ENCODE data around the gene FBLN1. TPM values are rescaled to one million over a fixed set of nuclear protein-coding genes. Genes with fewer than 3 reads are reported as not detected.

The FBLN1 gene
- polyA plus RNA-seq, 3 donors = 0.03 to 0.17 TPM; not detected in 1

DNA sequence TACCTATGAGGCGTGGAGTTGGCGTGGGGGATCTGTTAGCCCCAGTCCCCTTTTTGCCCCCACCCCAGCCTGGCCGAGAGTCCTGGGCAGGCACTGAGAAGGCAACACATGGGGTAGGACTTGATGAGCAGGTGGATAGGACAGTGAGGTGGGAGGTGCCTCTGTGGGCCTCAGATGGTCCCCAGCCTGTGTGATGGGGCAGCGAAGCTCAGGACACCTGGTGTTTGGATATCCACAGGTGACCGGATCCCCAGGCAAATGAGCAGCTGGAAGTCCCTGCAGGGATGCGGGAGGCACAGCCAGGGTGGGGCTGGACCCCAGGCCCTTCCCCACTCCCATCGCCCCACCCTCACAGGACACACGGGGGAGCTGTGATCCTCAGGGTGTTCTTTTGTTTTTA lies 9.7 kb downstream of the FBLN1 start:
- H3K9me3 Mint-ChIP-seq = no peaks in the 10 kb centered on the region
- H3K36me3 ChIP-seq (replicated peaks in 1 of 2; ENCODE audit: control insufficient read depth in 1 of 2, insufficient read depth in 2 of 2, low read length in 2 of 2) = no peaks in the 10 kb centered on the region
- H2AFZ ChIP-seq (ENCODE audit: insufficient read depth, low read depth, low read length, poor library complexity, severe bottlenecking) = no peak overlapping the region
- no peak overlapping the region for H3K4me3 ChIP-seq (replicated peaks in 1 of 3; ENCODE audit: low read depth in 2 of 3, low read length in 3 of 3)
- no peak overlapping the region for H3K27ac ChIP-seq (ENCODE audit: low read depth in 1 of 2, low read length in 2 of 2)
- H3K27me3 Mint-ChIP-seq (ENCODE audit: low read depth in 3 of 3) = peaks cover 10 to 13% (median 11%) of the 10 kb centered on the region in 3 donors
- H3K4me2 ChIP-seq (replicated peaks; ENCODE audit: extremely low read depth, low read length, poor library complexity, severe bottlenecking) = no peak overlapping the region
- H3K9ac ChIP-seq (ENCODE audit: insufficient read depth, low read length, poor library complexity, severe bottlenecking) = no peak overlapping the region
- no peak overlapping the region for H3K4me3 Mint-ChIP-seq
- H3K27me3 ChIP-seq (ENCODE audit: control insufficient read depth in 2 of 2, insufficient read depth in 2 of 2, low read length in 2 of 2) = no peaks in the 10 kb centered on the region
- no peak for DNase-seq
- H3K4me1 ChIP-seq (ENCODE audit: control insufficient read depth in 1 of 2, insufficient read depth in 2 of 2, low read length in 2 of 2) = no peaks in the 10 kb centered on the region
- no peaks in the 10 kb centered on the region for H3K9me3 ChIP-seq (replicated peaks in 1 of 2; ENCODE audit: control insufficient read depth in 1 of 2, insufficient read depth in 1 of 2, low read length in 2 of 2)
- H3K79me2 ChIP-seq (ENCODE audit: insufficient read depth, low read length) = no peaks in the 10 kb centered on the region
- H4K20me1 ChIP-seq (ENCODE audit: insufficient read depth, low read length) = no peaks in the 10 kb centered on the region
- no peaks in the 10 kb centered on the region for H3K4me1 Mint-ChIP-seq
- H3K27ac Mint-ChIP-seq = no peak overlapping the region
- 100% methylated on average over 3 of the region's 8 CpGs for WGBS (ENCODE audit: insufficient coverage)
- no peaks in the 10 kb centered on the region for H3K36me3 Mint-ChIP-seq
- TF ChIP-seq, protein P1, sequence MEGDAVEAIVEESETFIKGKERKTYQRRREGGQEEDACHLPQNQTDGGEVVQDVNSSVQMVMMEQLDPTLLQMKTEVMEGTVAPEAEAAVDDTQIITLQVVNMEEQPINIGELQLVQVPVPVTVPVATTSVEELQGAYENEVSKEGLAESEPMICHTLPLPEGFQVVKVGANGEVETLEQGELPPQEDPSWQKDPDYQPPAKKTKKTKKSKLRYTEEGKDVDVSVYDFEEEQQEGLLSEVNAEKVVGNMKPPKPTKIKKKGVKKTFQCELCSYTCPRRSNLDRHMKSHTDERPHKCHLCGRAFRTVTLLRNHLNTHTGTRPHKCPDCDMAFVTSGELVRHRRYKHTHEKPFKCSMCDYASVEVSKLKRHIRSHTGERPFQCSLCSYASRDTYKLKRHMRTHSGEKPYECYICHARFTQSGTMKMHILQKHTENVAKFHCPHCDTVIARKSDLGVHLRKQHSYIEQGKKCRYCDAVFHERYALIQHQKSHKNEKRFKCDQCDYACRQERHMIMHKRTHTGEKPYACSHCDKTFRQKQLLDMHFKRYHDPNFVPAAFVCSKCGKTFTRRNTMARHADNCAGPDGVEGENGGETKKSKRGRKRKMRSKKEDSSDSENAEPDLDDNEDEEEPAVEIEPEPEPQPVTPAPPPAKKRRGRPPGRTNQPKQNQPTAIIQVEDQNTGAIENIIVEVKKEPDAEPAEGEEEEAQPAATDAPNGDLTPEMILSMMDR (IDR thresholded peaks at IDR 0.05) = no peak
- intact Hi-C loops (cut with micrococcal nuclease) = no loop called here

DNA sequence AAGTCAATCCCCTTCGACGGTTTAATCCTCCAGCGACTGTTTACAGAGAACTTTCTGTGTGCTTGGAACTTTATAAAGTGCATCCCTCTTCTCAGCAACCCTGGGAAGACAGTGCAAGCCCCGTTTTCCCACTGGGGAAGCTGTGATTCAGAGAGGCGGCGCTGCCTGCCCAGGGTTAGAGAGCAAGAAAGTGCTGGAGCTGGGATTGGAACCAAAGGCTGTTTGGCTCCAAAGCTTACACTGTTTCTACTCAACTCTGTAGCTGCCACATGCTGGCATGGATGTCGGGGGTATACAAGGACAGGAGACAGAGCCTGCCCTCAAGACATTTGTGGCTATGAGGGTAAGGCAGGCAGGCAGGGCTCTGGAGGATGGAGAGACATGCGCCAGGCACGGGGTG lies 13.0 kb downstream of the FBLN1 start:
- intact Hi-C loops (cut with micrococcal nuclease) = no loop called here
- Mint-ChIP-seq H3K36me3 (no peaks in the 10 kb centered on the region), H3K4me1 (no peaks in the 10 kb centered on the region), H3K9me3 (no peaks in the 10 kb centered on the region), H3K27me3 (ENCODE audit: low read depth in 3 of 3) (peaks cover 8 to 12% (median 10%) of the 10 kb centered on the region in 3 donors), H3K27ac (peak overlapping the region in 1 of 7 donors; percentile 38), H3K4me3 (no peak overlapping the region)
- no peaks in the 10 kb centered on the region for H3K27me3 ChIP-seq (ENCODE audit: control insufficient read depth in 2 of 2, insufficient read depth in 2 of 2, low read length in 2 of 2)
- H3K27ac ChIP-seq (ENCODE audit: low read depth in 1 of 2, low read length in 2 of 2) = no peak overlapping the region
- no peak overlapping the region for H3K9ac ChIP-seq (ENCODE audit: insufficient read depth, low read length, poor library complexity, severe bottlenecking)
- no peak for DNase-seq
- H3K9me3 ChIP-seq (replicated peaks in 1 of 2; ENCODE audit: control insufficient read depth in 1 of 2, insufficient read depth in 1 of 2, low read length in 2 of 2) = no peaks in the 10 kb centered on the region
- H2AFZ ChIP-seq (ENCODE audit: insufficient read depth, low read depth, low read length, poor library complexity, severe bottlenecking) = no peak overlapping the region
- TF ChIP-seq, protein P1 (IDR thresholded peaks at IDR 0.05) = no peak
- H3K36me3 ChIP-seq (replicated peaks in 1 of 2; ENCODE audit: control insufficient read depth in 1 of 2, insufficient read depth in 2 of 2, low read length in 2 of 2) = no peaks in the 10 kb centered on the region
- H3K4me1 ChIP-seq (ENCODE audit: control insufficient read depth in 1 of 2, insufficient read depth in 2 of 2, low read length in 2 of 2) = no peaks in the 10 kb centered on the region
- no peaks in the 10 kb centered on the region for H3K79me2 ChIP-seq (ENCODE audit: insufficient read depth, low read length)
- H3K4me3 ChIP-seq (replicated peaks in 1 of 3; ENCODE audit: low read depth in 2 of 3, low read length in 3 of 3) = no peak overlapping the region
- H3K4me2 ChIP-seq (replicated peaks; ENCODE audit: extremely low read depth, low read length, poor library complexity, severe bottlenecking) = no peak overlapping the region
- WGBS (ENCODE audit: insufficient coverage) = 98% methylated on average over 6 of the region's 9 CpGs
- H4K20me1 ChIP-seq (ENCODE audit: insufficient read depth, low read length) = no peaks in the 10 kb centered on the region

Measured in CD14-positive monocyte (primary cell).